Sigmoid colon (tissue), 4 donors: ENCODE results near the gene MYO1G.

Experiments used
- CTCF ChIP-seq, 4 experiments: fragments of 450-650 bp in 3 of 4; fragments of 200-600 bp in 1 of 4; IDR thresholded peaks; one replicate each; pipeline ENCODE4 v1.5.1; 2016 to 2019; ENCODE audit warnings: antibody characterized with exemption in 4 of 4, mild to moderate bottlenecking in 3 of 4, moderate library complexity in 2 of 4
- EP300 ChIP-seq, 4 donors: sonication (generic); formaldehyde crosslinking; IDR thresholded peaks; one replicate each; pipeline ENCODE4 v1.6.1; 2017; ENCODE audit warnings: antibody characterized with exemption in 4 of 4
- POLR2A ChIP-seq, 2 donors: fragments of 450-650 bp; IDR thresholded peaks; one replicate each; pipeline ENCODE4 v1.6.1; 2016; ENCODE audit warnings: antibody characterized with exemption in 2 of 2, mild to moderate bottlenecking in 2 of 2, moderate library complexity in 2 of 2
- POLR2AphosphoS5 ChIP-seq, 4 donors: sonication (generic); formaldehyde crosslinking; IDR thresholded peaks; one replicate each; pipeline ENCODE4 v1.6.1; 2017; ENCODE audit warnings: antibody characterized with exemption in 4 of 4

GRCh38 chr7:44977959-44978335 lies 868 bp downstream of the MYO1G start:
- TF ChIP-seq CTCF (IDR thresholded peaks at IDR 0.05) (no peak), POLR2A (IDR thresholded peaks at IDR 0.05) (no peak), EP300 (IDR thresholded peaks at IDR 0.05) (no peak), POLR2AphosphoS5 (IDR thresholded peaks at IDR 0.05) (no peak)
